Measurements from ENCODE around the gene PHACTR1. TPM values are rescaled to one million over a fixed set of nuclear protein-coding genes. Genes with fewer than 3 reads are reported as not detected.

PHACTR1 gene
- total and polyA plus RNA-seq, 2 of the 4 experiments (the other 2 are of a cell fraction): not detected

DNA sequence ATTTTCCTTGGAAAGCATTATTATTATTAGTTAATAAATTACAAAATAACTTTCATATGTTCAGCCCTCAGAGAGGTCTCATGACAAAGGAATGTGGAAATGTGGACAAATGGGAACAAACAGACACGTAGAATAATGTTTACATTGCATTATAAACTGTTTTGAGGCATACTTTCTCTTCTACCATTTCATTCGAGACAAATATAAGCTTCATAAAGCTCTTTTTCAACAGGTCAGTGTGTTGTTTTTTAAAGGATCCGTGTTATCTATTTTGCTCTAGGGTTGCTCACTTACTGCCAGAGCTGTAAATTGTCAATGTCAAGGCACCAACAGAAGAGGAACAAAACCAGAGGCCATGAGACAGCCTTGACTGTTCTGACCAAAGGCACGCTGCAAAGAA, 256.8 kb downstream of the PHACTR1 start:
- no peak for ATAC-seq (ENCODE audit: low read depth)
- Histone ChIP-seq H3K14ac (replicated peaks; ENCODE audit: low read depth, low read length) (no peak overlapping the region), H2BK15ac (ENCODE audit: low read depth, low read length) (no peak overlapping the region), H4K91ac (ENCODE audit: insufficient read depth, low read depth, low read length) (no peak overlapping the region), H3K4me2 (ENCODE audit: low read depth, low read length) (no peak overlapping the region), H2AFZ (replicated peaks; ENCODE audit: low read length, poor library complexity) (no peak overlapping the region), H2BK120ac (ENCODE audit: low read depth, low read length) (no peak overlapping the region), H3K18ac (ENCODE audit: low read depth, low read length) (no peak overlapping the region), H3K9ac (ENCODE audit: low read depth, low read length) (no peak overlapping the region), H2BK5ac (ENCODE audit: low read depth, low read length, poor library complexity, severe bottlenecking) (no peak overlapping the region), H3K4me1 (ENCODE audit: control insufficient read depth, insufficient read depth, low read length) (no peaks in the 10 kb centered on the region), H3K56ac (ENCODE audit: extremely low read depth, insufficient read depth, low read length) (no peak overlapping the region), H3K4me3 (ENCODE audit: insufficient read depth, low read depth, low read length) (no peak overlapping the region), H4K5ac (ENCODE audit: low read depth, low read length) (no peak overlapping the region), H2AK9ac (replicated peaks; ENCODE audit: low read depth, low read length, poor library complexity) (no peak overlapping the region), H3K23ac (ENCODE audit: low read depth, low read length) (no peak overlapping the region), H4K20me1 (ENCODE audit: insufficient read depth, low read length) (no peaks in the 10 kb centered on the region), H3K9me3 (ENCODE audit: control insufficient read depth, insufficient read depth, low read length) (peaks cover 2% of the 10 kb centered on the region; the same call in 1 of the 2 replicates), H3K9me1 (ENCODE audit: insufficient read depth, low read length) (no peaks in the 10 kb centered on the region), H3K79me1 (ENCODE audit: low read depth in 1 of 2, low read length in 2 of 2) (no peaks in the 10 kb centered on the region), H4K8ac (ENCODE audit: low read depth in 2 of 2, low read length in 2 of 2) (no peak overlapping the region), H3K27me3 (ENCODE audit: control insufficient read depth, insufficient read depth, low read length) (no peaks in the 10 kb centered on the region), H2BK20ac (ENCODE audit: low read depth, low read length) (no peak overlapping the region), H3K4ac (ENCODE audit: low read depth, low read length) (no peak overlapping the region), H3K27ac (ENCODE audit: insufficient read depth, low read length) (no peak overlapping the region), H2AK5ac (ENCODE audit: low read depth, low read length) (no peak overlapping the region), H3K36me3 (ENCODE audit: control insufficient read depth, insufficient read depth, low read length) (no peaks in the 10 kb centered on the region)
- no peak for TF ChIP-seq POLR2A (IDR thresholded peaks at IDR 0.05; ENCODE audit: low read depth, low read length)
- TF ChIP-seq MXI1 (IDR thresholded peaks at IDR 0.05; ENCODE audit: borderline replicate concordance, low read depth, low read length): no peak
- TF ChIP-seq FOS (IDR thresholded peaks at IDR 0.05; ENCODE audit: low read depth, low read length): no peak
- ChIA-PET POLR2A (ENCODE audit: unreplicated experiment) (no interaction called here), CTCF (interaction anchor here (0.6 kb wide), 1 partner anchor 148 kb away, joined by 4 read pairs; no protein-coding TSS in a partner anchor)
- no CpG with 5 or more reads among the region's 4 CpGs for WGBS, 2 experiments (ENCODE audit: extremely low coverage in 2 of 2, insufficient read length in 1 of 2)
- intact Hi-C loops (cut with micrococcal nuclease): no loop called here
- no TSS peak for BruUV-seq (replicated peaks)
- no peak for DNase-seq
- dilution Hi-C loops (cut with HindIII; ENCODE audit: low sequenced_read_pairs, unreplicated experiment): no loop called here
- in situ Hi-C loops (cut with MboI; ENCODE audit: low sequenced_read_pairs): no loop called here
